Neuronal stem cell (in vitro differentiated cells): Measurements from ENCODE around the gene C3orf85.

Experiments
- DNase-seq: peaks from one replicate; pipeline ENCODE4 v3.0.0-alpha.2; 2013; ENCODE audit warnings: low spot score
- H2AFZ ChIP-seq: one replicate; pipeline ENCODE4 v1.6.1; 2013; ENCODE audit warnings: mild to moderate bottlenecking, low read length, inconsistent platforms
- H2AK5ac ChIP-seq: 2 replicates; pipeline ENCODE4 v1.6.1; 2013; ENCODE audit warnings: low read depth, mild to moderate bottlenecking, inconsistent platforms, low read length, moderate library complexity, mixed read lengths
- H2BK120ac ChIP-seq: 2 replicates; pipeline ENCODE4 v1.6.1; 2013; ENCODE audit warnings: low read depth, mild to moderate bottlenecking, inconsistent platforms, low read length, moderate library complexity, mixed read lengths
- H2BK12ac ChIP-seq: one replicate; pipeline ENCODE4 v1.6.1; 2013; ENCODE audit warnings: low read length, inconsistent platforms
- H2BK15ac ChIP-seq: 2 replicates; pipeline ENCODE4 v1.6.1; 2013; ENCODE audit warnings: mild to moderate bottlenecking, low read length, inconsistent platforms, mixed read lengths
- H2BK5ac ChIP-seq: one replicate; pipeline ENCODE4 v1.6.1; 2013; ENCODE audit warnings: inconsistent platforms, mild to moderate bottlenecking, low read length, moderate library complexity
- H3K14ac ChIP-seq: one replicate; pipeline ENCODE4 v1.6.1; 2013; ENCODE audit warnings: low read length, inconsistent platforms
- H3K18ac ChIP-seq: 2 replicates; pipeline ENCODE4 v1.6.1; 2013; ENCODE audit warnings: low read length, inconsistent platforms
- H3K23ac ChIP-seq: 2 replicates; pipeline ENCODE4 v1.6.1; 2013; ENCODE audit warnings: low read depth, mild to moderate bottlenecking, mixed read lengths, low read length, inconsistent platforms; ENCODE audit not compliant: poor library complexity
- H3K27ac ChIP-seq: replicated peaks from 3 replicates; pipeline ENCODE4 v1.5.1; 2013; ENCODE audit warnings: low read length, inconsistent platforms
- H3K27me3 ChIP-seq, 3 experiments: 2 replicates each; pipeline ENCODE4 v1.6.1; 2013; ENCODE audit warnings: low read length in 3 of 3, mild to moderate bottlenecking in 2 of 3, inconsistent platforms in 1 of 3, low read depth in 1 of 3, mixed read lengths in 1 of 3, moderate library complexity in 1 of 3; ENCODE audit not compliant: control insufficient read depth in 3 of 3, insufficient read depth in 3 of 3
- H3K36me3 ChIP-seq, 2 donors: replicated peaks in 1 of 2; 2 replicates each; pipeline ENCODE4 v1.6.1; 2013; ENCODE audit warnings: low read length in 2 of 2; ENCODE audit not compliant: control insufficient read depth in 2 of 2, insufficient read depth in 2 of 2
- H3K4ac ChIP-seq: 2 replicates; pipeline ENCODE4 v1.6.1; 2013; ENCODE audit warnings: inconsistent platforms, mild to moderate bottlenecking, low read length, moderate library complexity
- H3K4me1 ChIP-seq, 2 donors: 1 replicate in 1 of 2; 2 replicates in 1 of 2; pipeline ENCODE4 v1.6.1; 2013; ENCODE audit warnings: low read length in 2 of 2, low read depth in 1 of 2; ENCODE audit not compliant: control insufficient read depth in 2 of 2, insufficient read depth in 1 of 2
- H3K4me2 ChIP-seq: one replicate; pipeline ENCODE4 v1.6.1; 2013; ENCODE audit warnings: mild to moderate bottlenecking, low read length, inconsistent platforms; ENCODE audit not compliant: insufficient read depth, poor library complexity, severe bottlenecking
- H3K4me3 ChIP-seq, 2 donors: 2 replicates each; pipeline ENCODE4 v1.5.1; 2013; ENCODE audit warnings: low read length in 2 of 2, mild to moderate bottlenecking in 2 of 2, inconsistent platforms in 1 of 2, moderate library complexity in 1 of 2
- H3K79me1 ChIP-seq: one replicate; pipeline ENCODE4 v1.6.1; 2013; ENCODE audit warnings: low read depth, mild to moderate bottlenecking, inconsistent platforms, low read length, moderate library complexity
- H3K9ac ChIP-seq: one replicate; pipeline ENCODE4 v1.6.1; 2013; ENCODE audit warnings: mild to moderate bottlenecking, low read depth, low read length, inconsistent platforms; ENCODE audit not compliant: poor library complexity
- H3K9me3 ChIP-seq, 2 donors: replicated peaks in 1 of 2; 2 replicates each; pipeline versions ENCODE3 to v1.6.1; 2013; ENCODE audit warnings: low read length in 2 of 2, mild to moderate bottlenecking in 2 of 2, inconsistent platforms in 1 of 2, low read depth in 1 of 2, mixed read lengths in 1 of 2, moderate library complexity in 1 of 2; ENCODE audit not compliant: control insufficient read depth in 2 of 2, insufficient read depth in 1 of 2
- H4K8ac ChIP-seq: one replicate; pipeline ENCODE4 v1.6.1; 2013; ENCODE audit warnings: low read depth, mild to moderate bottlenecking, inconsistent platforms, low read length, moderate library complexity
- H4K91ac ChIP-seq: one replicate; pipeline ENCODE4 v1.6.1; 2013; ENCODE audit warnings: low read length, low read depth, mild to moderate bottlenecking, inconsistent platforms; ENCODE audit not compliant: poor library complexity
- WGBS, 2 donors: extraction: QIAGEN DNeasy Blood & Tissue Kit; methylation state at CpG; one replicate each; pipeline ENCODE4 v1.1.7; 2013; ENCODE audit warnings: missing lambda C conversion rate in 2 of 2, mixed read lengths in 1 of 2; ENCODE audit not compliant: insufficient read length in 2 of 2, insufficient replicate concordance in 1 of 2; ENCODE audit errors: extremely low coverage in 2 of 2; 5-methylcytosine and 5-hydroxymethylcytosine counted together

Gene C3orf85

GRCh38 chr3:109114746-109115145 is 21.8 kb upstream of the C3orf85 start:
- Histone ChIP-seq H3K79me1 (no peaks in the 10 kb centered on the region), H3K9ac (no peak overlapping the region), H3K4me3 (no peak overlapping the region), H2BK12ac (no peak overlapping the region), H3K23ac (no peak overlapping the region), H3K18ac (no peak overlapping the region), H3K27me3 (no peaks in the 10 kb centered on the region), H2BK15ac (no peak overlapping the region), H3K9me3 (no peaks in the 10 kb centered on the region), H4K91ac (no peak overlapping the region), H3K36me3 (no peaks in the 10 kb centered on the region), H2AFZ (no peak overlapping the region), H4K8ac (no peak overlapping the region), H3K4me1 (peaks cover 0 to 2% of the 10 kb centered on the region in 2 donors), H3K27ac (no peak overlapping the region), H3K4me2 (no peak overlapping the region), H2AK5ac (no peak overlapping the region), H2BK120ac (no peak overlapping the region), H3K14ac (no peak overlapping the region), H2BK5ac (no peak overlapping the region), H3K4ac (no peak overlapping the region)
- DNase-seq, result no peak
- WGBS, 2 donors, result no CpG with 5 or more reads among the region's 4 CpGs

DNA sequence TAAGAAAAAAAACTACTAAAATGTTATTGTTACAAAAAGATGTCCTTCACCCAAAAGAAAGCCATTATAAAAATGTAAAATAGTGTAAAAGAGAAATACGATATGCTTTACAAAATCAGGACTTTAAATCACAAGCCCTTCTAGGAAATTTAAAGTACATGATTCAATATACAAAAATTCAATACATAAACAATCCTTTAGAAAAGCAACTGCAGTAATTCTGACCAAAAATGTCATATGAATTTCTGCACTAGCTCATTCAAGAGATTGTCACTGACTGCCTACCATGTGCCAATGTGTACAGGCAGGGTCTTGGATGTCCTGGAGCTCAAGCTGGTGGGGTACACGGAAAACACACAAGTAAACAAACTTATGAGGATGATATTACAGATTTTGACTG is 21.1 kb upstream of the C3orf85 start:
- H3K14ac ChIP-seq, result no peak overlapping the region
- no peak overlapping the region for H2AK5ac ChIP-seq
- H4K8ac ChIP-seq, result no peak overlapping the region
- no peak overlapping the region for H2BK120ac ChIP-seq
- no peak overlapping the region for H3K23ac ChIP-seq
- H3K27me3 ChIP-seq, result no peaks in the 10 kb centered on the region
- whole genome bisulfite sequencing, 2 donors, result no CpG with 5 or more reads among the region's 2 CpGs
- no peak overlapping the region for H3K27ac ChIP-seq
- no peak overlapping the region for H3K4ac ChIP-seq
- DNase-seq, result no peak
- H2BK5ac ChIP-seq, result no peak overlapping the region
- no peak overlapping the region for H2BK12ac ChIP-seq
- H3K4me1 ChIP-seq, result peaks cover 0 to 2% of the 10 kb centered on the region in 2 donors
- H3K4me2 ChIP-seq, result no peak overlapping the region
- H2BK15ac ChIP-seq, result no peak overlapping the region
- no peak overlapping the region for H2AFZ ChIP-seq
- no peaks in the 10 kb centered on the region for H3K79me1 ChIP-seq
- no peak overlapping the region for H3K9ac ChIP-seq
- H3K9me3 ChIP-seq, result no peaks in the 10 kb centered on the region
- H4K91ac ChIP-seq, result no peak overlapping the region
- no peak overlapping the region for H3K18ac ChIP-seq
- H3K36me3 ChIP-seq, result no peaks in the 10 kb centered on the region
- no peak overlapping the region for H3K4me3 ChIP-seq

GRCh38 chr3:109116031-109116430 is 20.5 kb upstream of the C3orf85 start:
- no peak overlapping the region for H2BK12ac ChIP-seq
- no peak overlapping the region for H3K9ac ChIP-seq
- no peak overlapping the region for H3K4me2 ChIP-seq
- peaks cover 0 to 2% of the 10 kb centered on the region in 2 donors for H3K4me1 ChIP-seq
- no peak for DNase-seq
- H3K36me3 ChIP-seq, result no peaks in the 10 kb centered on the region
- H3K27me3 ChIP-seq, result no peaks in the 10 kb centered on the region
- no peaks in the 10 kb centered on the region for H3K79me1 ChIP-seq
- H2BK15ac ChIP-seq, result no peak overlapping the region
- H4K8ac ChIP-seq, result no peak overlapping the region
- H3K18ac ChIP-seq, result no peak overlapping the region
- no peak overlapping the region for H3K27ac ChIP-seq
- no peak overlapping the region for H2BK120ac ChIP-seq
- H2BK5ac ChIP-seq, result no peak overlapping the region
- H3K4me3 ChIP-seq, result no peak overlapping the region
- no peak overlapping the region for H2AFZ ChIP-seq
- WGBS, 2 donors, result no CpG with 5 or more reads among the region's 2 CpGs
- H2AK5ac ChIP-seq, result no peak overlapping the region
- H4K91ac ChIP-seq, result no peak overlapping the region
- H3K14ac ChIP-seq, result no peak overlapping the region
- H3K4ac ChIP-seq, result no peak overlapping the region
- no peak overlapping the region for H3K23ac ChIP-seq
- H3K9me3 ChIP-seq, result no peaks in the 10 kb centered on the region

GRCh38 chr3:109117939-109118338 is 18.6 kb upstream of the C3orf85 start, which contains the start of gene MORC1:
Gene MORC1, minus strand, starts transcription at chr3:109118134. Its CDS starts 75 bp downstream, at chr3:109118059.
- WGBS, 2 donors, result no CpG with 5 or more reads among the region's 38 CpGs
- no peaks in the 10 kb centered on the region for H3K36me3 ChIP-seq
- no peak within 1 kb of the TSS for H2BK15ac ChIP-seq
- H3K9ac ChIP-seq, result peak within 1 kb of the TSS; percentile 24
- H3K4me2 ChIP-seq, result no peak within 1 kb of the TSS
- H3K23ac ChIP-seq, result peak within 1 kb of the TSS; percentile 21
- H2AFZ ChIP-seq, result no peak within 1 kb of the TSS
- H3K14ac ChIP-seq, result no peak within 1 kb of the TSS
- H3K9me3 ChIP-seq, result no peaks in the 10 kb centered on the region
- no peak within 1 kb of the TSS for H3K4ac ChIP-seq
- no peaks in the 10 kb centered on the region for H3K27me3 ChIP-seq
- no peak within 1 kb of the TSS for H4K8ac ChIP-seq
- peak within 1 kb of the TSS; percentile 51 for H2BK120ac ChIP-seq
- peak within 1 kb of the TSS; percentile 36 for H3K18ac ChIP-seq
- H2BK5ac ChIP-seq, result no peak within 1 kb of the TSS
- H2AK5ac ChIP-seq, result no peak within 1 kb of the TSS
- DNase-seq, result no peak
- peaks cover 0 to 2% of the 10 kb centered on the region in 2 donors for H3K4me1 ChIP-seq
- no peak within 1 kb of the TSS for H3K27ac ChIP-seq
- H4K91ac ChIP-seq, result no peak within 1 kb of the TSS
- no peaks in the 10 kb centered on the region for H3K79me1 ChIP-seq
- no peak within 1 kb of the TSS for H3K4me3 ChIP-seq
- no peak within 1 kb of the TSS for H2BK12ac ChIP-seq
